ENCODE measurements around the gene PDE4B. TPM values are rescaled to one million over a fixed set of nuclear protein-coding genes. Genes with fewer than 3 reads are reported as not detected.

The PDE4B gene
- total RNA-seq, 4 donors from 2014 or later: 11.2 to 49.5 (median 26.3) TPM

DNA sequence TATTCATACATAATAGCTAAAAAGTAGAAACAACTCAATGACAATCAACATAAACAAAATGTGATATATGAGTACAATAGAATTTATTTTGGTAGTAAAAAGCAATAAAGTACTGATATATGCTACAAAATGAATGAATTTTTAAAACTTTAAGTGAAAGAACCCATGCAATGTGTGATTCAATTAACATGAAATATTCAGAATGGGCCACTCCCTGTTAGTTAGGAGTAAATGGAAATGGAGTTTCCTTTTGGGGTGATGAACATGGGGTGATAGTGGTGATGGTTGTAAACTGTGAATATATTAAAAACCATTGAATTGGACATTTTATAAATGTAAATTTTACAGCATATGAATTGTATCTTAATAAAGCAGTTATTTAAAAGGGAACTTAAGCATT lies 374.6 kb downstream of the PDE4B start:
- no peak for DNase-seq (ENCODE audit: low spot score)
- ATAC-seq (ENCODE audit: low FRiP score): no peak
- TF ChIP-seq, protein P1, sequence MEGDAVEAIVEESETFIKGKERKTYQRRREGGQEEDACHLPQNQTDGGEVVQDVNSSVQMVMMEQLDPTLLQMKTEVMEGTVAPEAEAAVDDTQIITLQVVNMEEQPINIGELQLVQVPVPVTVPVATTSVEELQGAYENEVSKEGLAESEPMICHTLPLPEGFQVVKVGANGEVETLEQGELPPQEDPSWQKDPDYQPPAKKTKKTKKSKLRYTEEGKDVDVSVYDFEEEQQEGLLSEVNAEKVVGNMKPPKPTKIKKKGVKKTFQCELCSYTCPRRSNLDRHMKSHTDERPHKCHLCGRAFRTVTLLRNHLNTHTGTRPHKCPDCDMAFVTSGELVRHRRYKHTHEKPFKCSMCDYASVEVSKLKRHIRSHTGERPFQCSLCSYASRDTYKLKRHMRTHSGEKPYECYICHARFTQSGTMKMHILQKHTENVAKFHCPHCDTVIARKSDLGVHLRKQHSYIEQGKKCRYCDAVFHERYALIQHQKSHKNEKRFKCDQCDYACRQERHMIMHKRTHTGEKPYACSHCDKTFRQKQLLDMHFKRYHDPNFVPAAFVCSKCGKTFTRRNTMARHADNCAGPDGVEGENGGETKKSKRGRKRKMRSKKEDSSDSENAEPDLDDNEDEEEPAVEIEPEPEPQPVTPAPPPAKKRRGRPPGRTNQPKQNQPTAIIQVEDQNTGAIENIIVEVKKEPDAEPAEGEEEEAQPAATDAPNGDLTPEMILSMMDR (IDR thresholded peaks at IDR 0.05): no peak

- TF ChIP-seq, protein P1 (IDR thresholded peaks at IDR 0.05): no peak
- DNase-seq (ENCODE audit: low spot score) (no peak), ATAC-seq (ENCODE audit: low FRiP score) (no peak)
Observed at GRCh38 chr1:66168467-66168887, 375.8 kb downstream of the PDE4B start.

DNA sequence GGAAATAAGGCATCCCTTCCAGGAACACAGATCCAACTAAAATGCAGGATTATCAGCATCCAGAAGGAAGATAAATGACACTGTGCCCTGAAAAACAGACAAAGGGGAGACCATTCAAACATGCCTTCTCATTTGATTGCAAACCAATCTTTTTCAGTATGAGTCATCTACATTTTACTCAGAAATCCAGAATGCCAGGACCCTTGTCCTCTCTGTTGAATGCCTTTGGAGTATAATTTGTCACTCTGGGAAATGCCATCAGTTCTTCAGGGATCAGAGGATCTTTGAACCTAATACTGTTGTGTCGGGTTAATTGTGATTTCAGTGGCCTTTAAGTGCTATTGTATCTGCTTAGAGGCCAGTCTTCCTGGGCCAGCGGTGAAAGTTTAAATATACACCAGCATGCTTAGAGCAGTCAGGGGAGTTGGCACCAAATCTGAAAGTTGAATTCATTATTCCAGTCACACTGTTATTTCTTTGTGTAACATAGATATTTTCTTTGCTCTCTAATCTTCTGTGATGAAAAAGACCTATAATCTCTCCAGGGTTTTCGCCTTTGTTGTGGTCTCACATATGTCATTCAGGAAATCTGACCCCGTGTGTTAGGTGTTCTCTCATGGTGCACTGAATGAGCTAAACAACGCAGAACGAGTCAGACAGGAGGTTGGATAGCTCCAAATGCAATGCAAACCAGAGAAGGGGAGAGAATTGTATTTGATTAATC lies 376.4 kb downstream of the PDE4B start:
- ATAC-seq (ENCODE audit: low FRiP score) (no peak), DNase-seq (ENCODE audit: low spot score) (no peak)
- TF ChIP-seq, protein P1 (IDR thresholded peaks at IDR 0.05): no peak

- ATAC-seq (ENCODE audit: low FRiP score) (no peak), DNase-seq (ENCODE audit: low spot score) (no peak)
- TF ChIP-seq, protein P1 (IDR thresholded peaks at IDR 0.05): no peak
Observed at GRCh38 chr1:66172272-66172671, 379.6 kb downstream of the PDE4B start.

- ATAC-seq (ENCODE audit: low FRiP score) (no peak), DNase-seq (ENCODE audit: low spot score) (no peak)
- TF ChIP-seq, protein P1 (IDR thresholded peaks at IDR 0.05): no peak
Observed at GRCh38 chr1:66175098-66175497, 382.4 kb downstream of the PDE4B start.

- no peak for DNase-seq (ENCODE audit: low spot score)
- no peak for ATAC-seq (ENCODE audit: low FRiP score)
- TF ChIP-seq, protein P1 (IDR thresholded peaks at IDR 0.05): no peak
Observed at GRCh38 chr1:66175581-66175980, 382.9 kb downstream of the PDE4B start.

Measured in omental fat pad (tissue), 4 donors.